ENCODE measurements around the gene KRT3.

DNA sequence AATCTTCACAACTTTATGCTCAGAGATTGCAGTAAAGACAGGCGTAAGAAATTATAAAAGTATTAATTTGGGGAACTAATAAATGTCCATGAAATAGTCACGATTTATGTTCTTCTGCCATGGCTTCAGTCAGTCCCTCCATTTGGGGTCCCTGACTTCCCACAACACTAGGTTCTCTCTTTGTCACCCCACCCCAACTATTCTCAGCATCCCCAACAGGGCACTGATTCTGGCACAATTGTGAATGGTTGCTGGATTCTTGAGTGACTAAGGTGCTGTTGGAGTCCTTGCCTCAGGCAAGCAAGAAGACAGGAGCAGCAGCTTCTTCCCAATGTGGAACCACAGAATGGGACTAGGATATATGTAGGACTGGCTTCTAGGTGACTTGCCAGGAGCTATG lies 34.1 kb downstream of the KRT3 start:
- TF ChIP-seq CTCF (IDR thresholded peaks at IDR 0.05) (no peak), POLR2AphosphoS5 (IDR thresholded peaks at IDR 0.05; ENCODE audit: low read depth, low read length) (no peak), REST (IDR thresholded peaks at IDR 0.05; ENCODE audit: insufficient read depth in 1 of 2, low read depth in 2 of 2, low read length in 1 of 2) (no peak), SIN3A (IDR thresholded peaks at IDR 0.05; ENCODE audit: borderline replicate concordance, insufficient read depth, low read depth, low read length) (no peak)

Measured in Panc1 (cell line).